Measurements from ENCODE around the gene PBRM1. TPM values are rescaled to one million over a fixed set of nuclear protein-coding genes. Genes with fewer than 3 reads are reported as not detected.

Gene PBRM1
- total and polyA plus RNA-seq, 2 of the 13 experiments (the other 11 are each of a cell fraction or from before 2014, with no cell fraction given): 10.9 to 33.2 TPM

DNA sequence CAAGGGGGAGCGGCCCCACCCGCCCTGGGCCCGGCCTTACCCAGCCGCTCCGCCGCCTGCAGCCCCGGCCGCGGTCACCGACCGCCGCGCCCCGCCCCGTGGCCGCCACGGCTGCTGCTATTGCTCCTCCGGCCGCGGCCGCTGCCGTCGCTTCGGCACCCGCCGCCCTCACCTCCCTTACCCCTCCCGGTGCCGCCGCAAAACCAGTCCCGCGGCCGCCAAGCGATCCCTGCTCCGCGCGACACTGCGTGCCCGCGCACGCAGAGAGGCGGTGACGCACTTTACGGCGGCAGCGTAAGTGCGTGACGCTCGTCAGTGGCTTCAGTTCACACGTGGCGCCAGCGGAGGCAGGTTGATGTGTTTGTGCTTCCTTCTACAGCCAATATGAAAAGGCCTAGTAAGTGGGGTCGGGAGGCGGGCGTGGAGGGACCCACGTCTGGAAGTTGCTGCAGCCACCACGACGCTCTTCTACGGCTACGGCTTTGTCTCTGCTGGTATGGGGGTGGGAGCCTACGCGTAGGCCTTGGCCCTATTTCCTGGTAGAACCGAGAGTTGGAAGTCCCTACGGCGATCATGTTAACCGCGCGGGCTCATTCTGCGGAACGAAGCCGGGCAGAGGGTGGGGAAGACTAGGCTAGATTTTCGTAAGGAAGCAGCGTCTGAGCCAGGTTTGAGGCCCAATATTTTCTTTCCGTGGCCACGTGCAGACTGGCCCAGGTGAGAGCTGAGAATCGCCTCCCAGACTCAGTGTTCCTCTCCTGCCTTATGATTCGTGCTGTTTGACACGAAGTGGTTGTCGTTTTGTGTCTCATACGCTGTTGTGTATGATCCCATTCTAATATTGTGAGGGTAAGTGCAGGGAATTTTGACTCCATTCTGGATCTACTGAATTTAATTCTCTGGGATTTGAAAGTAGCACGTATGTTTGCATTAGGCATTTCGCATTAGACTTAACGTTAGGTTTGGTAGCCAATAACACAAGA, at the start of gene PBRM1, which contains the start of gene GNL3 (continued):
- TF ChIP-seq ZSCAN20 (CRISPR knock-in tag; IDR thresholded peaks at IDR 0.05; ENCODE audit: borderline replicate concordance) (peak; percentile 42; the same call in 1 of the 2 replicates), FOXK1 (CRISPR knock-in tag; IDR thresholded peaks at IDR 0.05; ENCODE audit: borderline replicate concordance, low read depth) (peak; percentile 94; the same call in 1 of the 2 replicates), ARNT (IDR thresholded peaks at IDR 0.05) (no peak), CCDC6 (CRISPR knock-in tag; IDR thresholded peaks at IDR 0.05) (peak; percentile 55), ZSCAN25 (CRISPR knock-in tag; IDR thresholded peaks at IDR 0.05) (peak; percentile 81), LCORL (IDR thresholded peaks at IDR 0.05) (no peak), LCORL (CRISPR knock-in tag; IDR thresholded peaks at IDR 0.05) (peak; percentile 53; the same call in 1 of the 2 replicates), ZFY (CRISPR knock-in tag; IDR thresholded peaks at IDR 0.05) (peak; percentile 99), HOXA7 (CRISPR knock-in tag; IDR thresholded peaks at IDR 0.05) (no peak), POLR2A (IDR thresholded peaks at IDR 0.05; ENCODE audit: insufficient read depth in 1 of 2, low read depth in 2 of 2, low read length in 2 of 2) (peak; percentile 90 to 98), RFX3 (CRISPR knock-in tag; IDR thresholded peaks at IDR 0.05) (peak; percentile 42; the same call in 1 of the 2 replicates), ZNF780A (CRISPR knock-in tag; IDR thresholded peaks at IDR 0.05) (peak; percentile 61; the same call in 1 of the 2 replicates), ZNF317 (CRISPR knock-in tag; IDR thresholded peaks at IDR 0.05) (peak; percentile 87), ZNF292 (CRISPR knock-in tag; IDR thresholded peaks at IDR 0.05; ENCODE audit: borderline replicate concordance, low read depth) (no peak), ZNF496 (CRISPR knock-in tag; IDR thresholded peaks at IDR 0.05; ENCODE audit: insufficient replicate concordance) (no peak), ZBTB42 (CRISPR knock-in tag; IDR thresholded peaks at IDR 0.05) (no peak; the same call in 1 of the 2 replicates), ZNF256 (CRISPR knock-in tag; conservative IDR thresholded peaks at IDR 0.05) (peak; percentile 88; the same call in 1 of the 2 replicates), TARDBP (CRISPR knock-in tag; IDR thresholded peaks at IDR 0.05) (peak; percentile 96), ZNF629 (CRISPR knock-in tag; conservative IDR thresholded peaks at IDR 0.05) (no peak), EEA1 (CRISPR knock-in tag; IDR thresholded peaks at IDR 0.05; ENCODE audit: borderline replicate concordance) (no peak)
- TF ChIP-seq, protein P1, sequence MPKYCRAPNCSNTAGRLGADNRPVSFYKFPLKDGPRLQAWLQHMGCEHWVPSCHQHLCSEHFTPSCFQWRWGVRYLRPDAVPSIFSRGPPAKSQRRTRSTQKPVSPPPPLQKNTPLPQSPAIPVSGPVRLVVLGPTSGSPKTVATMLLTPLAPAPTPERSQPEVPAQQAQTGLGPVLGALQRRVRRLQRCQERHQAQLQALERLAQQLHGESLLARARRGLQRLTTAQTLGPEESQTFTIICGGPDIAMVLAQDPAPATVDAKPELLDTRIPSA (CRISPR knock-in tag; IDR thresholded peaks at IDR 0.05; ENCODE audit: borderline replicate concordance): no peak
- TF ChIP-seq, protein P2, sequence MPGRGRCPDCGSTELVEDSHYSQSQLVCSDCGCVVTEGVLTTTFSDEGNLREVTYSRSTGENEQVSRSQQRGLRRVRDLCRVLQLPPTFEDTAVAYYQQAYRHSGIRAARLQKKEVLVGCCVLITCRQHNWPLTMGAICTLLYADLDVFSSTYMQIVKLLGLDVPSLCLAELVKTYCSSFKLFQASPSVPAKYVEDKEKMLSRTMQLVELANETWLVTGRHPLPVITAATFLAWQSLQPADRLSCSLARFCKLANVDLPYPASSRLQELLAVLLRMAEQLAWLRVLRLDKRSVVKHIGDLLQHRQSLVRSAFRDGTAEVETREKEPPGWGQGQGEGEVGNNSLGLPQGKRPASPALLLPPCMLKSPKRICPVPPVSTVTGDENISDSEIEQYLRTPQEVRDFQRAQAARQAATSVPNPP (CRISPR knock-in tag; IDR thresholded peaks at IDR 0.05): peak; percentile 84
- TF ChIP-seq, protein P3, sequence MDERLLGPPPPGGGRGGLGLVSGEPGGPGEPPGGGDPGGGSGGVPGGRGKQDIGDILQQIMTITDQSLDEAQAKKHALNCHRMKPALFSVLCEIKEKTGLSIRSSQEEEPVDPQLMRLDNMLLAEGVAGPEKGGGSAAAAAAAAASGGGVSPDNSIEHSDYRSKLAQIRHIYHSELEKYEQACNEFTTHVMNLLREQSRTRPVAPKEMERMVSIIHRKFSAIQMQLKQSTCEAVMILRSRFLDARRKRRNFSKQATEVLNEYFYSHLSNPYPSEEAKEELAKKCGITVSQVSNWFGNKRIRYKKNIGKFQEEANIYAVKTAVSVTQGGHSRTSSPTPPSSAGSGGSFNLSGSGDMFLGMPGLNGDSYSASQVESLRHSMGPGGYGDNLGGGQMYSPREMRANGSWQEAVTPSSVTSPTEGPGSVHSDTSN (CRISPR knock-in tag; IDR thresholded peaks at IDR 0.05): no peak
- TF ChIP-seq, protein P4, sequence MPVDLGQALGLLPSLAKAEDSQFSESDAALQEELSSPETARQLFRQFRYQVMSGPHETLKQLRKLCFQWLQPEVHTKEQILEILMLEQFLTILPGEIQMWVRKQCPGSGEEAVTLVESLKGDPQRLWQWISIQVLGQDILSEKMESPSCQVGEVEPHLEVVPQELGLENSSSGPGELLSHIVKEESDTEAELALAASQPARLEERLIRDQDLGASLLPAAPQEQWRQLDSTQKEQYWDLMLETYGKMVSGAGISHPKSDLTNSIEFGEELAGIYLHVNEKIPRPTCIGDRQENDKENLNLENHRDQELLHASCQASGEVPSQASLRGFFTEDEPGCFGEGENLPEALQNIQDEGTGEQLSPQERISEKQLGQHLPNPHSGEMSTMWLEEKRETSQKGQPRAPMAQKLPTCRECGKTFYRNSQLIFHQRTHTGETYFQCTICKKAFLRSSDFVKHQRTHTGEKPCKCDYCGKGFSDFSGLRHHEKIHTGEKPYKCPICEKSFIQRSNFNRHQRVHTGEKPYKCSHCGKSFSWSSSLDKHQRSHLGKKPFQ (CRISPR knock-in tag; IDR thresholded peaks at IDR 0.05; ENCODE audit: insufficient replicate concordance): peak; percentile 54
